Jurkat, Clone E6-1 (cell line): ENCODE measurements around the gene DACT1.

Experiments
- DNase-seq: peaks from one replicate; pipeline ENCODE4 v3.0.0-alpha.2; 2011; ENCODE audit warnings: low read depth, low spot score
- H3K4me3 ChIP-seq: 2 replicates; pipeline ENCODE4 v1.5.1; 2011; ENCODE audit warnings: mild to moderate bottlenecking, low read length, control low read depth, moderate library complexity

The DACT1 gene

DNA sequence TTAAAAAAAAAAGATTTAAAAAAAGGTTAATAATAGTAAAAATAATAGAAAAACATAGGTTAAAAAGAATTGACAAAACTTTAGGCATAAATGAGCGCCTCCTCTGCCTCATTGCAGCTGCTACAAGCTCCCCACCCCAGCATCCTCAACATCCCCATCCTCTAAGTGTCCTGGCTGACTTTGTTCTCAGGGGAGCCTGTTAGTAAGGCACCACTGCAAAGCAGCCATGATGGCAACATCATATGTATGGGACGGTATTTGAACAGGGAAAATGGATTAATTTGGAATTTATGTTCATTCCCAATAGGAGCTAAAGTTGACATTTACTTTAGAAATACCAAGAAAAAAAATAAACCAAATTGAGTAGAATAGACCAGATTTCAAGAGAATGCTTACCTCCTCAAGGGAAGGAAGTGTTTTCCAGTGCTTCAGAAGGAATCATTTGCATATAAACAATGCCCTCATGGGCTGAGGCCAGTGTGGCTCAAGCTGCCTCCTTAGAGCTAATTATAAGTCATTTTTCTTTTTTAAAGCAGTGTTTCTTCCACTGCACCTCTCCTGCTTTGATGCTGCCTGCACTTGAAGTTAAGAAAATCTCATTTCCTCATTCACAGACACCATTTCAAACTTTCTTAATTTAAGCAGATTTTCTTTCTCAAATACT is 59.6 kb downstream of the DACT1 start:
- no peak for DNase-seq
- H3K4me3 ChIP-seq = no peak overlapping the region
